OCI-LY3 (cell line): Measurements from ENCODE around the gene RANBP10.

Experiments used
- CTCF ChIP-seq: fragments of 200-600, 300-600 bp; sonication (generic); IDR thresholded peaks from 2 replicates; pipeline ENCODE4 v1.5.1; 2014; ENCODE audit warnings: antibody characterized with exemption, low read length, low read depth
- EZH2phosphoT487 ChIP-seq: fragments of 200-600 bp; shearing (Covaris generic); IDR thresholded peaks from 2 replicates; pipeline ENCODE4 v1.6.1; 2018; ENCODE audit warnings: antibody characterized with exemption, mixed run types, low read depth

- no peak for TF ChIP-seq EZH2phosphoT487
- no peak for TF ChIP-seq CTCF
Measured at GRCh38 chr16:67703626-67704025, 102.7 kb downstream of the RANBP10 start.
